ENCODE results near the gene PTPRK. TPM values are rescaled to one million over a fixed set of nuclear protein-coding genes. Genes with fewer than 3 reads are reported as not detected.

PTPRK gene
- total and polyA plus RNA-seq, 2 of the 8 experiments (the other 6 are each of a cell fraction or from before 2014, with no cell fraction given) = 11.4 to 47.3 TPM

DNA sequence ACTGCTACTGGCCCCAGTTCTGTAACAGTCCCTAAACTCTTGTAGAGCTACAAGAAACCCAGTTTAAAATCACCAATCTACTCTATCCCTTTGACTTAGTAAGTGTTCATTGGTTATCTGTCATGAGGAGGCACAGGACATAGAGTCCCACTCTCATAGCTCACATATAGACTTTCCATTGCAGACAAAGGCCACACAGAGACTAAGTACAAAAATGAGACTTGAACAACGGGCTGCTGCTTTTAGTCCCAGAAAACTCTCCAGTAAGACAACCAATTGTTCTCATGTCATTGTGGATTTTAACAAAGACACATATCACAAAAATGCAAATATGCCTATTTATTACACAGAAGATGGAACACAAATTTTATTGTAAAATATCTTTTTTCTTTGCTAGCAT is 197.4 kb downstream of the PTPRK start (continued):
- TF ChIP-seq, protein P1, sequence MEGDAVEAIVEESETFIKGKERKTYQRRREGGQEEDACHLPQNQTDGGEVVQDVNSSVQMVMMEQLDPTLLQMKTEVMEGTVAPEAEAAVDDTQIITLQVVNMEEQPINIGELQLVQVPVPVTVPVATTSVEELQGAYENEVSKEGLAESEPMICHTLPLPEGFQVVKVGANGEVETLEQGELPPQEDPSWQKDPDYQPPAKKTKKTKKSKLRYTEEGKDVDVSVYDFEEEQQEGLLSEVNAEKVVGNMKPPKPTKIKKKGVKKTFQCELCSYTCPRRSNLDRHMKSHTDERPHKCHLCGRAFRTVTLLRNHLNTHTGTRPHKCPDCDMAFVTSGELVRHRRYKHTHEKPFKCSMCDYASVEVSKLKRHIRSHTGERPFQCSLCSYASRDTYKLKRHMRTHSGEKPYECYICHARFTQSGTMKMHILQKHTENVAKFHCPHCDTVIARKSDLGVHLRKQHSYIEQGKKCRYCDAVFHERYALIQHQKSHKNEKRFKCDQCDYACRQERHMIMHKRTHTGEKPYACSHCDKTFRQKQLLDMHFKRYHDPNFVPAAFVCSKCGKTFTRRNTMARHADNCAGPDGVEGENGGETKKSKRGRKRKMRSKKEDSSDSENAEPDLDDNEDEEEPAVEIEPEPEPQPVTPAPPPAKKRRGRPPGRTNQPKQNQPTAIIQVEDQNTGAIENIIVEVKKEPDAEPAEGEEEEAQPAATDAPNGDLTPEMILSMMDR (IDR thresholded peaks at IDR 0.05; ENCODE audit: control extremely low read depth in 1 of 3, insufficient read depth in 1 of 3, low read depth in 1 of 3, low read length in 3 of 3) = no peak
- TF ChIP-seq RXRA (IDR thresholded peaks at IDR 0.05; ENCODE audit: insufficient read depth, low read depth, low read length) = no peak
- TF ChIP-seq MAFK (IDR thresholded peaks at IDR 0.05; ENCODE audit: low read depth, low read length) = no peak
- TF ChIP-seq BACH1 (IDR thresholded peaks at IDR 0.05; ENCODE audit: low read length) = no peak
- TF ChIP-seq POLR2A (IDR thresholded peaks at IDR 0.05; ENCODE audit: control extremely low read depth in 1 of 2, low read depth in 2 of 2, low read length in 2 of 2) = no peak
